ENCODE results near the gene ATP8B1.

The ATP8B1 gene

DNA sequence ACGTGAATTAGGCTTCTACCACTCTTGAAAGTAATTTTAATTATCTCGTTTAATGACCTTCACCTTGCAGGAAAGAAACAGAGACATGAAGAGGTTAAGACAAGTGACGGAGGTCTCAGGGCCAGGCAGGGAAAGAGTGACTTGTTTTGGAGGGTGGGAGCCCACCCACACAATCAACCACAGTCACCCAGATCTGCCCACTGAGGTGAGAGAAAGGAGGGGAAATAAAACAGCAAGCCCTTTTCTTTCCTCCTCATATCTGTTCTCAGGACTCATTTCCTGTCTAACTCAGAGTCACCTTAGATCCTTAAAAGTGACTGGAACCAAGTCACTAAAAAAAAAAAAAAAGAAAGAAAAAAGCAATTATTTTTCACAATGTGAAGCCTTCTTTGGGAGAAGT lies 26.8 kb downstream of the ATP8B1 start:
- H3K9me3 Mint-ChIP-seq, result no peaks in the 10 kb centered on the region
- no peaks in the 10 kb centered on the region for H3K36me3 Mint-ChIP-seq
- no peak overlapping the region for H3K27ac Mint-ChIP-seq
- H3K27me3 Mint-ChIP-seq, result peaks cover 9% of the 10 kb centered on the region
- H3K4me3 Mint-ChIP-seq, result no peak overlapping the region
- no peak for DNase-seq
- CTCF ChIA-PET, result no interaction called here
- peaks cover 10% of the 10 kb centered on the region for H3K4me1 Mint-ChIP-seq

GRCh38 chr18:57775937-57776336 lies 27.2 kb downstream of the ATP8B1 start:
- H3K4me1 Mint-ChIP-seq, result peaks cover 8% of the 10 kb centered on the region
- peaks cover 9% of the 10 kb centered on the region for H3K27me3 Mint-ChIP-seq
- H3K36me3 Mint-ChIP-seq, result no peaks in the 10 kb centered on the region
- DNase-seq, result no peak
- H3K27ac Mint-ChIP-seq, result no peak overlapping the region
- CTCF ChIA-PET, result no interaction called here
- H3K4me3 Mint-ChIP-seq, result no peak overlapping the region
- no peaks in the 10 kb centered on the region for H3K9me3 Mint-ChIP-seq

DNA sequence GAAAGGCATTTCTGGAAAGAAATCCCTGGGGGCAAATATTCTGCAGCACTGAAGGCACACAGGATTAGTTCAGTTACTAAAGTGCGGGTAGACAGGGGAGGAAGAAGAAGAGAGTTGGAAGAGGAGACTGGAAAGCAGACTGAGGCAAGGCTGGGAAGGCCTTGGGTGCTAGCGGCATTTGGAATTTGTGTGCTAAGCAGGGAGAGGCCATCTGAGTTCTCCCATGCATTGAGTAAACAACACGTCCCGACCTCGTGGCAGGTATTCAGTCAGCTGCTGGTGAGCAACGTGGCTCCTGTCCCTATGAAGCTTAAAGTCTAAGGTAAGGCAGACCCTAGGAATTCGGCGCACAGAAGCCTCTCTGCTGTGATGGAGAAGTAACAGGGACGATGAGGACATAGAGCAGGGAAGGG lies 30.7 kb downstream of the ATP8B1 start:
- Mint-ChIP-seq H3K4me3 (no peak overlapping the region), H3K9me3 (no peaks in the 10 kb centered on the region), H3K27me3 (peaks cover 5% of the 10 kb centered on the region), H3K36me3 (no peaks in the 10 kb centered on the region), H3K27ac (no peak overlapping the region), H3K4me1 (no peaks in the 10 kb centered on the region)
- no peak for DNase-seq
- CTCF ChIA-PET, result interaction anchor here (0.7 kb wide), 1 partner anchor 1042 kb away, joined by 3 read pairs; no protein-coding TSS in a partner anchor

- Mint-ChIP-seq H3K4me1 (no peaks in the 10 kb centered on the region), H3K27ac (no peak overlapping the region), H3K4me3 (no peak overlapping the region), H3K36me3 (no peaks in the 10 kb centered on the region), H3K27me3 (peaks cover 5% of the 10 kb centered on the region), H3K9me3 (no peaks in the 10 kb centered on the region)
- CTCF ChIA-PET, result no interaction called here
- no peak for DNase-seq
These were observed 31.5 kb downstream of the ATP8B1 start for GRCh38 chr18:57771626-57772025.

- Mint-ChIP-seq H3K4me1 (no peaks in the 10 kb centered on the region), H3K4me3 (no peak overlapping the region), H3K9me3 (no peaks in the 10 kb centered on the region), H3K27ac (no peak overlapping the region), H3K36me3 (no peaks in the 10 kb centered on the region), H3K27me3 (peaks cover 5% of the 10 kb centered on the region)
- DNase-seq, result no peak
- CTCF ChIA-PET, result no interaction called here
These were observed 31.9 kb downstream of the ATP8B1 start for GRCh38 chr18:57771193-57771592.

- H3K4me1 Mint-ChIP-seq, result no peaks in the 10 kb centered on the region
- no peak overlapping the region for H3K4me3 Mint-ChIP-seq
- H3K36me3 Mint-ChIP-seq, result no peaks in the 10 kb centered on the region
- H3K27ac Mint-ChIP-seq, result no peak overlapping the region
- H3K27me3 Mint-ChIP-seq, result peaks cover 4% of the 10 kb centered on the region
- H3K9me3 Mint-ChIP-seq, result no peaks in the 10 kb centered on the region
- CTCF ChIA-PET, result no interaction called here
- DNase-seq, result no peak
These were observed 34.4 kb downstream of the ATP8B1 start for GRCh38 chr18:57768537-57769326.

DNA sequence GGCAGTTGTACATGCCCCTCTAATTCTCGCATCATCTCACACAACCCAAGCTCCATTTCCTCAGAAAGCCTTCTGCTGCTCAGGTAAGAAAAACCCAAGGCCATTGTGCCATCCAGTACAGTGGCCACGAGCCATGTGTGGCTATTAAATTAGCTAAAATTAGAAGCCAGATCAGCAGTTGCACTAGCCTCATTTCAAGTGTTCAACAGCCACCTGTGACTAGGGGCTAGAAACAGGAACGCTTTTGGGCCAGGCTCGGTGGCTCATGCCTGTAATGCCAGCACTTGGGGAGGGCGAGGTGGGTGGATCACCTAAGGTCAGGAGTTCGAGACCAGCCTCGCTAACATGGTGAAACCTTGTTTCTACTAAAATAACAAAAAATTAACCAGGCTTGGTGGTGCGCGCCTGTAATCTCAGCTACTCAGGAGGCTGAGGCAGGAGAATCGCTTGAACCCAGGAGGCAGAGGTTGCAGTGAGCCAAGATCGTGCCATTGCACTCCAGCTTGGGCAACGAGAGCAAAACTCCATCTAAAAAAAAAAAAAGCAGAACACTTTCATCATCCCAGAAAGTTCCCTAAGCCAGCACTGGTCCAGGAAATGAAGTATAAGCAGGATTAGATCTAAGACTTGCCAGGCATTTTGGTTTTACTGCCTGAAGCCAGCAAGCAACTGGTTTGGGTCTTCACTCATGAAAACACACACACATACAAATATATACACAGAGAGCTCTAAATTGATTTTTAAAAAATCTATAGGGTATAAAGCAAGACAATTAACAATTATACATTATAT lies 35.7 kb downstream of the ATP8B1 start:
- Mint-ChIP-seq H3K27me3 (peaks cover 4% of the 10 kb centered on the region), H3K36me3 (no peaks in the 10 kb centered on the region), H3K27ac (no peak overlapping the region), H3K9me3 (no peaks in the 10 kb centered on the region), H3K4me1 (no peaks in the 10 kb centered on the region), H3K4me3 (no peak overlapping the region)
- CTCF ChIA-PET, result no interaction called here
- no peak for DNase-seq

DNA sequence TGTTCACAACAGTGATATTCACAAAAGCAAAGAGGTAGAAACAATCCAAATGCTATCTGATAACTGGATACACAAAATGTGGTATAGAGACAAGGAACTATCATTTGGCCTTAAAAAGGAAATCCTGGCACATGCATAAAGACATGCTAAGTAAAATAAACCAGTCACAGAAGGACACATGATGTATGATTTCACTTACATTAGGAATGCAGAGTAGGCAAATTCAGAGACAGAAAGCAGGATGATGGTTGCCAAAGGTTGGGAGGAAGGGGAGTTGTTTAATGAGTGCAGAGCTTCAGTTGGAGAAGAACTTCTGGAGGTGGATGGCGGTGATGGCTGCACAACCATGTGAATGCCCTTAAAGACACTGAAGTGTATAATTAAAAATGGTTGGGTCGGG lies 38.1 kb downstream of the ATP8B1 start:
- H3K27ac Mint-ChIP-seq, result no peak overlapping the region
- H3K4me3 Mint-ChIP-seq, result no peak overlapping the region
- CTCF ChIA-PET, result no interaction called here
- no peak for DNase-seq
- H3K9me3 Mint-ChIP-seq, result no peaks in the 10 kb centered on the region
- H3K4me1 Mint-ChIP-seq, result no peaks in the 10 kb centered on the region
- peaks cover 4% of the 10 kb centered on the region for H3K27me3 Mint-ChIP-seq
- H3K36me3 Mint-ChIP-seq, result no peaks in the 10 kb centered on the region

DNA sequence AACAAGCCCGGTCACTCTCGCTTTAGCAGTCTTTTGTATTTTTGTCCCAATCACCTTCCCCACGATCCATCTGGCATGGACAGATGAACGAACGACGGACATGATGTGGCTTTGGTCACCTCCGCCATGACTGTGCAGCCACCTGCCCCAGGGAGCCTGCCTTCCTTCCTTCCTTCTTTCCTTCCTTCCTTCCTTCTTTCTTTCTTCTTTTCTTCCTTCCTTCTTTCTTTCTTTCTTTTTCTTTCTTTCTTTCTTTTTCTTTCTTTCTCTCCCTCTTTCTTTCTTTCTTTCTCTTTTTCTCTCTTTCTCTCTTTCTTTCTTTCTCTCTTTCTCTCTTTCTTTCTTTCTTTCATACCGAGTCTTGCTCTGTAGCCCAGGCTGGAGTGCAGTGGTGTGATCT lies 39.0 kb downstream of the ATP8B1 start:
- CTCF ChIA-PET, result no interaction called here
- Mint-ChIP-seq H3K4me3 (no peak overlapping the region), H3K36me3 (no peaks in the 10 kb centered on the region), H3K4me1 (no peaks in the 10 kb centered on the region), H3K27ac (no peak overlapping the region), H3K27me3 (peaks cover 4% of the 10 kb centered on the region), H3K9me3 (no peaks in the 10 kb centered on the region)
- DNase-seq, result no peak

GRCh38 chr18:57762686-57763085 lies 40.4 kb downstream of the ATP8B1 start:
- H3K9me3 Mint-ChIP-seq, result no peaks in the 10 kb centered on the region
- H3K27ac Mint-ChIP-seq, result no peak overlapping the region
- peaks cover 4% of the 10 kb centered on the region for H3K27me3 Mint-ChIP-seq
- no peaks in the 10 kb centered on the region for H3K36me3 Mint-ChIP-seq
- no peaks in the 10 kb centered on the region for H3K4me1 Mint-ChIP-seq
- DNase-seq, result no peak
- no peak overlapping the region for H3K4me3 Mint-ChIP-seq
- CTCF ChIA-PET, result no interaction called here

- H3K27ac Mint-ChIP-seq, result no peak overlapping the region
- DNase-seq, result no peak
- H3K4me1 Mint-ChIP-seq, result no peaks in the 10 kb centered on the region
- CTCF ChIA-PET, result no interaction called here
- no peaks in the 10 kb centered on the region for H3K36me3 Mint-ChIP-seq
- no peaks in the 10 kb centered on the region for H3K9me3 Mint-ChIP-seq
- peaks cover 4% of the 10 kb centered on the region for H3K27me3 Mint-ChIP-seq
- H3K4me3 Mint-ChIP-seq, result no peak overlapping the region
These were observed 43.5 kb downstream of the ATP8B1 start for GRCh38 chr18:57759650-57760049.

GRCh38 chr18:57755473-57756067 lies 47.5 kb downstream of the ATP8B1 start:
- CTCF ChIA-PET, result no interaction called here
- H3K4me1 Mint-ChIP-seq, result peaks cover 10% of the 10 kb centered on the region
- no peak overlapping the region for H3K4me3 Mint-ChIP-seq
- DNase-seq, result no peak
- no peaks in the 10 kb centered on the region for H3K9me3 Mint-ChIP-seq
- no peaks in the 10 kb centered on the region for H3K36me3 Mint-ChIP-seq
- H3K27me3 Mint-ChIP-seq, result no peaks in the 10 kb centered on the region
- H3K27ac Mint-ChIP-seq, result no peak overlapping the region

DNA sequence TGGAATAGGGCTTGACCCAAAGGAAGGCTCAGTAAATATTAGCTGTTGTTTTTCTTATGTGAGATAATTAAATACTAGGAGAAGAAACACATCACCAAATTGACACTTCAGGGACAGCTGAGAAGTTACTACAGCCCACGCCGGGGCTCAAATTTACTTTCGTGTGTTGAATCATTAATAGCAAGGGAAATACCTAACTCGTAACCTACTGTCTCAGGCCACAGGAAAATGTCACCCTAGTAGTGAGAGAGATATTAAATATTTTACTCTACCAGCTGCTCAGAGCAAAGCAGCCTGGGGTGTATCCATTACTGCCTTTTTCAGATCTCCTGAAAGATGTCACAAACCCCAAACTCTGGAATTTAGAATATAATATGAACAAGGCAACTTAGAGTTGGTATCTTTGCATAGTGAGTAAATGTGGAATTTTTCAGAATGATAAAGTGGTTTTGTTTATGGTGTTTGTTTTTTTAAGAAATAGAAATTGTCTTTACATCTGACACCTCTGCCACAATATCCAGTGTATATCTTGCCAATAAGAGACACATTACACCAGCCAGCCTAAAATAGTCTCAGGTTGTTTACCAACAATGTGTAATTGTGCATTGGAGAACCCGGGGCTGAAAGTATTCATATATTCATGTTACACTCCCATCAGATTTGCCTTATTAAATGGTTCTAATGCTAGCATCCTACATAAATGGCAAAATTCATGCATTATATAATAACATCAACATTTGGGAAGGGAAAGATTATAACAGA lies 48.4 kb downstream of the ATP8B1 start:
- CTCF ChIA-PET, result no interaction called here
- DNase-seq, result no peak

GRCh38 chr18:57753063-57753462 lies 50.1 kb downstream of the ATP8B1 start:
- no peaks in the 10 kb centered on the region for H3K36me3 Mint-ChIP-seq
- CTCF ChIA-PET, result no interaction called here
- H3K4me3 Mint-ChIP-seq, result no peak overlapping the region
- DNase-seq, result no peak
- no peak overlapping the region for H3K27ac Mint-ChIP-seq
- peaks cover 10% of the 10 kb centered on the region for H3K4me1 Mint-ChIP-seq
- H3K9me3 Mint-ChIP-seq, result no peaks in the 10 kb centered on the region
- H3K27me3 Mint-ChIP-seq, result no peaks in the 10 kb centered on the region

More for the DNA sequence above, 48.4 kb downstream of the ATP8B1 start:
- Mint-ChIP-seq H3K9me3 (no peaks in the 10 kb centered on the region), H3K36me3 (no peaks in the 10 kb centered on the region), H3K4me3 (no peak overlapping the region), H3K27ac (no peak overlapping the region), H3K4me1 (peaks cover 10% of the 10 kb centered on the region), H3K27me3 (no peaks in the 10 kb centered on the region)
